ENCODE measurements around the gene ALG13.
A peak's percentile ranks its signal among the peaks of the same experiment; 100 is the strongest.
"Not testable (repeated sequence)": the region's sequence is repeated elsewhere in the genome, so short reads cannot be mapped to it uniquely, and the experiment has no call there.

Gene ALG13

GRCh38 chrX:111680988-111681779 is at the start of gene ALG13:
ALG13 (plus strand) TSS chrX:111681170; CDS start chrX:111681219, 49 bp downstream.
- DNase-seq (ENCODE audit: low spot score), result peak; percentile 91

GRCh38 chrX:111634823-111635729 is 45.9 kb upstream of the ALG13 start:
- no peak for DNase-seq (ENCODE audit: low spot score)

- DNase-seq (ENCODE audit: low spot score), result no peak
Observed at GRCh38 chrX:111641969-111642368, 39.0 kb upstream of the ALG13 start.

- DNase-seq (ENCODE audit: low spot score), result not testable (repeated sequence)
Observed at GRCh38 chrX:111645165-111645564, 35.8 kb upstream of the ALG13 start.

GRCh38 chrX:111645607-111646006 is 35.4 kb upstream of the ALG13 start:
- DNase-seq (ENCODE audit: low spot score), result no peak

GRCh38 chrX:111646515-111646914 is 34.5 kb upstream of the ALG13 start:
- no peak for DNase-seq (ENCODE audit: low spot score)

- DNase-seq (ENCODE audit: low spot score), result no peak
Observed at GRCh38 chrX:111648802-111649201, 32.2 kb upstream of the ALG13 start.

GRCh38 chrX:111649638-111650037 is 31.3 kb upstream of the ALG13 start:
- DNase-seq (ENCODE audit: low spot score), result no peak

GRCh38 chrX:111650845-111651244 is 30.1 kb upstream of the ALG13 start:
- DNase-seq (ENCODE audit: low spot score), result no peak

- DNase-seq (ENCODE audit: low spot score), result peak; percentile 33
Observed at GRCh38 chrX:111652719-111653118, 28.3 kb upstream of the ALG13 start.

GRCh38 chrX:111661241-111661640 is 19.7 kb upstream of the ALG13 start:
- no peak for DNase-seq (ENCODE audit: low spot score)

- no peak for DNase-seq (ENCODE audit: low spot score)
Observed at GRCh38 chrX:111662292-111662691, 18.7 kb upstream of the ALG13 start.

- no peak for DNase-seq (ENCODE audit: low spot score)
Observed at GRCh38 chrX:111671668-111672067, 9.3 kb upstream of the ALG13 start.

GRCh38 chrX:111687305-111687704 is 6.3 kb downstream of the ALG13 start:
- no peak for DNase-seq (ENCODE audit: low spot score)

- DNase-seq (ENCODE audit: low spot score), result no peak
Observed at GRCh38 chrX:111695297-111695880, 14.4 kb downstream of the ALG13 start.

GRCh38 chrX:111719426-111720210 is 38.6 kb downstream of the ALG13 start:
- no peak for DNase-seq (ENCODE audit: low spot score)

- DNase-seq (ENCODE audit: low spot score), result no peak
Observed at GRCh38 chrX:111728096-111728495, 47.1 kb downstream of the ALG13 start.

- DNase-seq (ENCODE audit: low spot score), result peak; percentile 53
Observed at GRCh38 chrX:111731351-111731750, 50.4 kb downstream of the ALG13 start.

GRCh38 chrX:111736571-111736970 is 55.6 kb downstream of the ALG13 start:
- no peak for DNase-seq (ENCODE audit: low spot score)

- no peak for DNase-seq (ENCODE audit: low spot score)
Observed at GRCh38 chrX:111742018-111742417, 61.0 kb downstream of the ALG13 start.

- no peak for DNase-seq (ENCODE audit: low spot score)
Observed at GRCh38 chrX:111743316-111743715, 62.3 kb downstream of the ALG13 start.

GRCh38 chrX:111756486-111756885 is 75.5 kb downstream of the ALG13 start:
- DNase-seq (ENCODE audit: low spot score), result no peak
